Trophoblast cell (in vitro differentiated cells and primary cell): ENCODE results near the gene MEIOSIN.

ENCODE experiments used
- DNase-seq, 2 donors: peaks; one replicate each; pipeline ENCODE4 v3.0.0-alpha.2; 2016
- H2AFZ ChIP-seq: 2 replicates; pipeline ENCODE4 v1.6.1; 2013; ENCODE audit warnings: low read length, moderate library complexity, mild to moderate bottlenecking; ENCODE audit not compliant: insufficient read depth, poor library complexity
- H2AK5ac ChIP-seq: 2 replicates; pipeline ENCODE4 v1.6.1; 2013; ENCODE audit warnings: mild to moderate bottlenecking, low read length
- H2BK120ac ChIP-seq: 2 replicates; pipeline ENCODE4 v1.6.1; 2013; ENCODE audit warnings: low read length, mild to moderate bottlenecking, moderate library complexity; ENCODE audit not compliant: insufficient read depth, poor library complexity
- H2BK12ac ChIP-seq: 2 replicates; pipeline ENCODE4 v1.6.1; 2013; ENCODE audit warnings: mild to moderate bottlenecking, low read length, moderate library complexity
- H2BK5ac ChIP-seq: 2 replicates; pipeline ENCODE4 v1.6.1; 2013; ENCODE audit warnings: low read length, low read depth, moderate library complexity, mild to moderate bottlenecking; ENCODE audit not compliant: poor library complexity
- H3K14ac ChIP-seq: 2 replicates; pipeline ENCODE4 v1.6.1; 2013; ENCODE audit warnings: mild to moderate bottlenecking, low read length
- H3K18ac ChIP-seq: 2 replicates; pipeline ENCODE4 v1.6.1; 2013; ENCODE audit warnings: mild to moderate bottlenecking, low read length
- H3K23ac ChIP-seq: 2 replicates; pipeline ENCODE4 v1.6.1; 2013; ENCODE audit warnings: low read length
- H3K27ac ChIP-seq: 2 replicates; pipeline ENCODE4 v1.5.1; 2013; ENCODE audit warnings: low read depth, mild to moderate bottlenecking, inconsistent platforms, low read length, moderate library complexity
- H3K27me3 ChIP-seq: 2 replicates; pipeline ENCODE4 v1.6.1; 2013; ENCODE audit warnings: inconsistent platforms, mild to moderate bottlenecking, low read length, moderate library complexity; ENCODE audit not compliant: insufficient read depth
- H3K36me3 ChIP-seq, 2 experiments: 1 replicate in 1 of 2; 2 replicates in 1 of 2; pipeline ENCODE4 v1.6.1; 2013; ENCODE audit warnings: low read length in 2 of 2, mild to moderate bottlenecking in 2 of 2, moderate library complexity in 1 of 2; ENCODE audit not compliant: insufficient read depth in 2 of 2, control insufficient read depth in 1 of 2
- H3K4ac ChIP-seq: 2 replicates; pipeline ENCODE4 v1.6.1; 2013; ENCODE audit warnings: low read depth, mild to moderate bottlenecking, low read length, moderate library complexity
- H3K4me1 ChIP-seq, 2 experiments: 1 replicate in 1 of 2; 2 replicates in 1 of 2; pipeline ENCODE4 v1.6.1; 2013; ENCODE audit warnings: low read length in 2 of 2, mild to moderate bottlenecking in 2 of 2, moderate library complexity in 1 of 2; ENCODE audit not compliant: insufficient read depth in 2 of 2, control insufficient read depth in 1 of 2
- H3K4me2 ChIP-seq: 2 replicates; pipeline ENCODE4 v1.6.1; 2013; ENCODE audit warnings: inconsistent platforms, mild to moderate bottlenecking, low read length, moderate library complexity
- H3K4me3 ChIP-seq: 2 replicates; pipeline ENCODE4 v1.5.1; 2013; ENCODE audit warnings: mild to moderate bottlenecking, low read depth, low read length, inconsistent platforms
- H3K79me1 ChIP-seq: one replicate; pipeline ENCODE4 v1.6.1; 2013; ENCODE audit warnings: low read length
- H3K79me2 ChIP-seq: 2 replicates; pipeline ENCODE4 v1.6.1; 2013; ENCODE audit warnings: low read length, mild to moderate bottlenecking; ENCODE audit not compliant: control insufficient read depth, insufficient read depth, poor library complexity
- H3K9ac ChIP-seq: 2 replicates; pipeline ENCODE4 v1.6.1; 2013; ENCODE audit warnings: mild to moderate bottlenecking, low read length
- H3K9me3 ChIP-seq: 2 replicates; pipeline ENCODE4 v1.6.1; 2013; ENCODE audit warnings: low read depth, mild to moderate bottlenecking, control low read depth, inconsistent platforms, low read length; ENCODE audit not compliant: insufficient read depth
- H4K12ac ChIP-seq: 2 replicates; pipeline ENCODE4 v1.6.1; 2013; ENCODE audit warnings: low read depth, mild to moderate bottlenecking, low read length, moderate library complexity
- H4K8ac ChIP-seq: 2 replicates; pipeline ENCODE4 v1.6.1; 2013; ENCODE audit warnings: low read depth, mild to moderate bottlenecking, low read length, moderate library complexity
- H4K91ac ChIP-seq: one replicate; pipeline ENCODE4 v1.6.1; 2013; ENCODE audit warnings: low read depth, mild to moderate bottlenecking, low read length, moderate library complexity
- WGBS: extraction: QIAGEN DNeasy Blood & Tissue Kit; methylation state at CpG from one replicate; pipeline ENCODE4 v1.1.7; 2013; ENCODE audit warnings: missing lambda C conversion rate; ENCODE audit not compliant: insufficient read length, insufficient coverage; ENCODE audit errors: extremely low coverage; 5-methylcytosine and 5-hydroxymethylcytosine counted together

MEIOSIN gene

GRCh38 chr19:45778010-45778661, 44.9 kb downstream of the MEIOSIN start:
- no peak overlapping the region for H3K27ac ChIP-seq
- no peak overlapping the region for H2AFZ ChIP-seq
- no CpG with 5 or more reads among the region's 28 CpGs for WGBS

GRCh38 chr19:45779231-45780145, 46.2 kb downstream of the MEIOSIN start:
- no peaks in the 10 kb centered on the region for H3K9me3 ChIP-seq
- H2BK5ac ChIP-seq, result no peak overlapping the region
- H3K79me1 ChIP-seq, result peaks cover 8% of the 10 kb centered on the region
- peak overlapping the region; percentile 26 for H3K4me2 ChIP-seq
- no peak overlapping the region for H2BK120ac ChIP-seq
- no peak overlapping the region for H3K18ac ChIP-seq
- no peak overlapping the region for H3K23ac ChIP-seq
- no peak overlapping the region for H3K4me3 ChIP-seq
- no peaks in the 10 kb centered on the region for H3K27me3 ChIP-seq
- peak; percentile 47 to 68 for DNase-seq
- H2AFZ ChIP-seq, result no peak overlapping the region
- no CpG with 5 or more reads among the region's 48 CpGs for WGBS
- H4K12ac ChIP-seq, result no peak overlapping the region
- H3K9ac ChIP-seq, result no peak overlapping the region
- H3K4ac ChIP-seq, result no peak overlapping the region
- no peak overlapping the region for H3K14ac ChIP-seq
- H2BK12ac ChIP-seq, result no peak overlapping the region
- no peak overlapping the region for H2AK5ac ChIP-seq
- peaks cover 27 to 33% of the 10 kb centered on the region in 2 experiments for H3K4me1 ChIP-seq
- H3K27ac ChIP-seq, result no peak overlapping the region
- H3K36me3 ChIP-seq, result peaks cover 22 to 29% of the 10 kb centered on the region in 2 experiments
- no peak overlapping the region for H4K91ac ChIP-seq
- H4K8ac ChIP-seq, result no peak overlapping the region
- H3K79me2 ChIP-seq, result no peaks in the 10 kb centered on the region

More at GRCh38 chr19:45778010-45778661, 44.9 kb downstream of the MEIOSIN start:
- Histone ChIP-seq H4K91ac (no peak overlapping the region), H3K4ac (no peak overlapping the region), H3K4me1 (peaks cover 19 to 23% of the 10 kb centered on the region in 2 experiments), H3K27me3 (no peaks in the 10 kb centered on the region), H3K9me3 (no peaks in the 10 kb centered on the region), H3K4me3 (no peak overlapping the region), H2BK5ac (no peak overlapping the region), H3K4me2 (no peak overlapping the region), H3K36me3 (peaks cover 22 to 25% of the 10 kb centered on the region in 2 experiments), H3K9ac (no peak overlapping the region), H3K79me1 (peaks cover 5% of the 10 kb centered on the region), H2BK120ac (no peak overlapping the region), H2BK12ac (no peak overlapping the region), H3K23ac (no peak overlapping the region), H2AK5ac (no peak overlapping the region), H3K18ac (no peak overlapping the region), H4K12ac (no peak overlapping the region), H3K79me2 (no peaks in the 10 kb centered on the region), H3K14ac (no peak overlapping the region), H4K8ac (no peak overlapping the region)
- no peak for DNase-seq

DNA sequence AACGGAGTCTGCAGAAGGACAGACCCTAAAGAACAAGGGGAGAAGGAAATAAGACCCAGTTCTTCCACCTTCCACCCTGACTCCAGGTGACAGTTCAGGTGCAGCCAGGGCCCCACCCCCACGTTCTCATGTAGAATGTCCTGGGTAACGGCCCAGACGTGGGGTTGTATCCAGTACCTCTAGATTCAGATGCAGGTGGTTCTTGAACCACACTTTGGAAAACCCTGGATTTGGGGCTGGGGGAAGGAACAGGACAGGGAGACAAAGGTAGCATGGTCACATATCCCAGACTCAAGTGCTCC, 46.9 kb downstream of the MEIOSIN start:
- H2AK5ac ChIP-seq, result no peak overlapping the region
- no peak overlapping the region for H3K4ac ChIP-seq

DNA sequence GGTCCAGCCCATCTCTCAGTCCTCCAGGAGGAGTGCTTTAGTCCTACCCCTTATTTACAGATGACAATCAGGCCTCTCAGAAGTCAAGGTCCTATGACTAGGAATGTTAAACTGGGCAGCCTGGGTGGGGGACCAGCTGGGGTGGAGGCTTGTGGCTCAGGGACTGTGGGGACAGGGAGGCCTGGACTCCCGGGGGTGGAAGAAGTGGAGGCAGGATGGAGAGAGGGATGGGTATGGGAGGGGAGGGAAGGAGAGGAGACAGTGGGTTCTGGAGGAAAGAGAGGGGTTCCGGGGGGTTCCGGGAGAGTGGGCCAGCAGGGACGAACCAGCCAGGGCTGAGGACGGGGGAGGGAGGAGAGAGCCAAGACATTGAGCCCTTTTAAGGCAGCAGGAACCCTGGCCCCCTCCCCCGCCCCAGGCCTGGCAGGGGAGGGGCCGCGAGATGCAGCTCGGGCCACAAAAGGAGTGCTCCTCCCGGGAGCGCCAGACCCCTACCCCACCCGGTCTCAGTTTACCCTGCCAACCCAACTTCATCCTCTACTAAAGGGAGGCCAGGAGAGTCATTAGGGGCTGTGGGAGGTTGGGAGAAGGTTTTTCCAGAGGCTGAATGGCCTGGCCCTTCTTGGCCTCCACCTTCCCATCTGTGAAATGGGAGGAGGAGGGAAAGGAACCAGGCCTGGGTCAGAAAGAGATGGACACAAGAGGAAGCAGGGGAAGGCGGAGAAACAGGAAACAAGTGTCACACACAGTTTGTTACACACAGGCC, 47.4 kb downstream of the MEIOSIN start:
- Histone ChIP-seq H3K4me1 (peaks cover 27 to 33% of the 10 kb centered on the region in 2 experiments), H3K79me2 (no peaks in the 10 kb centered on the region)
- no CpG with 5 or more reads among the region's 13 CpGs for WGBS

More for the DNA sequence above, 46.9 kb downstream of the MEIOSIN start:
- no CpG with 5 or more reads among the region's 4 CpGs for WGBS
- H2BK120ac ChIP-seq, result no peak overlapping the region
- H3K4me1 ChIP-seq, result peaks cover 27 to 33% of the 10 kb centered on the region in 2 experiments
- no peak overlapping the region for H3K18ac ChIP-seq
- no peaks in the 10 kb centered on the region for H3K27me3 ChIP-seq
- no peak overlapping the region for H3K9ac ChIP-seq
- no peak overlapping the region for H3K14ac ChIP-seq
- H3K36me3 ChIP-seq, result peaks cover 28 to 30% of the 10 kb centered on the region in 2 experiments
- no peak overlapping the region for H4K8ac ChIP-seq
- H3K9me3 ChIP-seq, result no peaks in the 10 kb centered on the region
- H4K91ac ChIP-seq, result no peak overlapping the region
- H3K27ac ChIP-seq, result no peak overlapping the region
- H3K4me2 ChIP-seq, result no peak overlapping the region
- peaks cover 8% of the 10 kb centered on the region for H3K79me1 ChIP-seq
- no peak overlapping the region for H2AFZ ChIP-seq
- DNase-seq, result no peak
- H2BK12ac ChIP-seq, result no peak overlapping the region
- H4K12ac ChIP-seq, result no peak overlapping the region
- no peak overlapping the region for H2BK5ac ChIP-seq
- H3K4me3 ChIP-seq, result no peak overlapping the region
- H3K23ac ChIP-seq, result no peak overlapping the region
- H3K79me2 ChIP-seq, result no peaks in the 10 kb centered on the region

More for the DNA sequence above, 47.4 kb downstream of the MEIOSIN start:
- Histone ChIP-seq H3K9ac (no peak overlapping the region), H3K4ac (no peak overlapping the region), H4K8ac (no peak overlapping the region), H3K4me3 (no peak overlapping the region), H3K27me3 (no peaks in the 10 kb centered on the region), H3K4me2 (no peak overlapping the region), H3K18ac (no peak overlapping the region), H3K27ac (no peak overlapping the region), H4K12ac (no peak overlapping the region), H3K79me1 (peaks cover 8% of the 10 kb centered on the region), H3K14ac (no peak overlapping the region), H3K36me3 (peaks cover 33 to 36% of the 10 kb centered on the region in 2 experiments), H2BK120ac (no peak overlapping the region), H4K91ac (no peak overlapping the region), H3K23ac (no peak overlapping the region), H2AFZ (no peak overlapping the region), H2AK5ac (no peak overlapping the region), H2BK5ac (no peak overlapping the region), H2BK12ac (no peak overlapping the region), H3K9me3 (no peaks in the 10 kb centered on the region)
- no peak for DNase-seq
